ENCODE measurements around the gene MAN2B1.
"Not testable (repeated sequence)": the region's sequence is repeated elsewhere in the genome, so short reads cannot be mapped to it uniquely, and the experiment has no call there.

MAN2B1 gene

GRCh38 chr19:12687496-12688196 is 21.1 kb upstream of the MAN2B1 start, which contains the start of gene GNG14:
Gene GNG14 (plus strand): TSS chr19:12687998. CDS start chr19:12688049, 51 bp downstream.
- no peak for DNase-seq

- no peak for DNase-seq
Observed at GRCh38 chr19:12685831-12686230, 19.3 kb upstream of the MAN2B1 start.

- DNase-seq: peak; percentile 97
Observed at GRCh38 chr19:12681074-12681987, 14.8 kb upstream of the MAN2B1 start, which contains the start of gene DHPS. Gene DHPS (minus strand): TSS chr19:12681880. CDS start chr19:12681766, 114 bp downstream.

GRCh38 chr19:12680034-12680433 is 13.5 kb upstream of the MAN2B1 start:
- no peak for DNase-seq

- DNase-seq: not testable (repeated sequence)
Observed at GRCh38 chr19:12678039-12678438, 11.5 kb upstream of the MAN2B1 start.

- no peak for DNase-seq
Observed at GRCh38 chr19:12676928-12677327, 10.4 kb upstream of the MAN2B1 start.

- DNase-seq: peak; percentile 88
Observed at GRCh38 chr19:12676384-12676792, 9.8 kb upstream of the MAN2B1 start.

GRCh38 chr19:12675940-12676339 is 9.4 kb upstream of the MAN2B1 start:
- DNase-seq: no peak

GRCh38 chr19:12675399-12675798 is 8.9 kb upstream of the MAN2B1 start:
- no peak for DNase-seq

- DNase-seq: no peak
Observed at GRCh38 chr19:12672744-12673143, 6.2 kb upstream of the MAN2B1 start.

- DNase-seq: no peak
Observed at GRCh38 chr19:12670159-12670928, 3.8 kb upstream of the MAN2B1 start.

- DNase-seq: peak; percentile 88
Observed at GRCh38 chr19:12669270-12670158, 3.0 kb upstream of the MAN2B1 start.

- peak; percentile 78 for DNase-seq
Observed at GRCh38 chr19:12668932-12669269, 2.4 kb upstream of the MAN2B1 start.

GRCh38 chr19:12668346-12668745 is 1.8 kb upstream of the MAN2B1 start:
- DNase-seq: no peak

GRCh38 chr19:12667731-12668302 is 1.3 kb upstream of the MAN2B1 start:
- DNase-seq: no peak

GRCh38 chr19:12665671-12666264 is 774 bp downstream of the MAN2B1 start:
- DNase-seq: no peak

- peak; percentile 29 for DNase-seq
Observed at GRCh38 chr19:12665281-12665573, 1.3 kb downstream of the MAN2B1 start.

- peak; percentile 72 for DNase-seq
Observed at GRCh38 chr19:12664406-12665280, 1.9 kb downstream of the MAN2B1 start.

- DNase-seq: no peak
Observed at GRCh38 chr19:12660980-12661379, 5.6 kb downstream of the MAN2B1 start.

- DNase-seq: no peak
Observed at GRCh38 chr19:12657966-12658365, 8.6 kb downstream of the MAN2B1 start.

All from hematopoietic multipotent progenitor cell treated with erythropoietin and hydrocortisone succinate and interleukin-3 and kit ligand, for 8 days (in vitro differentiated cells).